ENCODE data around the gene PRMT2.
"Not testable (repeated sequence)": the region's sequence is repeated elsewhere in the genome, so short reads cannot be mapped to it uniquely, and the experiment has no call there.

PRMT2 gene

DNA sequence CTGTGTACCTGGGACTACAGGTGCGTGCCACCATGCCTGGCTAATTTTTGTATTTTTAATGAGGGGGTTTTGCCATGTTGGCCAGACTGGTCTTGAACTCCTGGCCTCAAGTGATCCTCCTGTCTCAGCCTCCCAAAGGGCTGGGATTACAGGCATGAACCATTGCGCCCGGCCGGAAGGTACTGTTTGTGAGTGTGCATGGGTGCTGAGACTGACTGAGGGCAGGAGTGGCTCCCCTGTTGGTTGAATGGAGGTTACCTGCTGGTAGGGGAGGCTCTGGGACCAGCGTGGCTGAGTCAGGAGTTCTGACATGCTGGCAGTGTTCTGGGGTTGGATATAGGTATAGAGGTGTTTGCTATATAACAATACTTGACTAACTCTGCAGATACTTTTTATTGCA is 10.4 kb downstream of the PRMT2 start:
- no peak for DNase-seq

DNA sequence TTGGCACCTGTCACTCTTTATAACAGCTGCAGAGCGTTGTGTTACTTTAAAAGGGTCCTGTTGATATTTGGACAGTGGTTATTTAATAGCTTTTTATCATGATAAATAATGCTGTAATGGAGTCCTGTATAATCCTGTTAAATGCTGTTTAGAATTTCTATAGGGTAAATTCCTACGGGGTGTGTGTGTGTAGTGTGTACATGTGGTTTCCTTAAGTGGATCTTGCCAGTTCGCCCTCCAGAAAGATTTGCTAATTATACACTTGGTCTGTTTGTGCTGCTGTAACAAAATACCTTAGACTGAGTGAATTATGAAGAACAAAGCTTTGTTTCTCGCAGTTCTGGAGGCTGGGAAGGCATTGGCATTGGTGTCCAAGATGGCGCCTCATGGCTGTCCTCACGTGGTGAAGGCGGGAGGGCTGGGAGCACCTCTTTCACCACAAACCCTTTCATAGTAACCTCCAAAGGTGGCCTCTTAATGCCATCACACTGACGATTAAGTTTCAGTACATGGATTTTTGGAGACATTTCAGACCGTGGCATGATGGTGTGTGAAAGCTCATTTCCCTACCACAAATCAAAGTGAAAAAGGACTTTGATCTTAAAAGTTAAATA is 11.2 kb downstream of the PRMT2 start:
- no peak for DNase-seq

DNA sequence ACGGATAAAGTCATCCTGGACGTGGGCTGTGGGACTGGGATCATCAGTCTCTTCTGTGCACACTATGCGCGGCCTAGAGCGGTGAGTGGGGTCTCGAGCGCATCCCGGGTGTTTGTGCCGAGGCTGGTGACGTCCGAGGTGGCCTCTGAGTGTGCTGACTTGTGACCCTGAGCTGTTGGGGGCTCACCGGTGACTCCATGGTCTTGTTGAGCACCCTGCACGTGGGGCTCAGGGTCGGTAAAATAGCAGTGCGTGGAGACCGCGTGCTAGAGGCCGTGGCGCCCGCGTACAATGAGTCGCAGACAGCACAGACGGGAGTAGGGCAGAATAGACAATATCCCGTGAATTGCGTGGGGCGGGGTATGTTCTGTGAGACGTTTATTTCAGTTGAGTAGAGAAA is 13.1 kb downstream of the PRMT2 start:
- no peak for DNase-seq

DNA sequence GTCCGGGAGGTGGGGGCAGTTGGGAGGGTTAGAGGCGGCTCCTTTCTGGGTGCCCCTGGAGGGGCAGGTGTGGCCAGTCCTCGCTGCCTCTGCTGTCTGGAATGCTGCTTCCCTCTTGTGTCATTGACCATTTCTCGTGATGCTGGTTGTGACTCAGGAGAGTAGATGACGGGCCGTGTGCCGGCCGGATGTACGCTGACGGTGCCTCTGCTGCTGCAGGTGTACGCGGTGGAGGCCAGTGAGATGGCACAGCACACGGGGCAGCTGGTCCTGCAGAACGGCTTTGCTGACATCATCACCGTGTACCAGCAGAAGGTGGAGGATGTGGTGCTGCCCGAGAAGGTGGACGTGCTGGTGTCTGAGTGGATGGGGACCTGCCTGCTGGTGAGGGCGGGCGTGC is 13.9 kb downstream of the PRMT2 start:
- DNase-seq, result no peak

DNA sequence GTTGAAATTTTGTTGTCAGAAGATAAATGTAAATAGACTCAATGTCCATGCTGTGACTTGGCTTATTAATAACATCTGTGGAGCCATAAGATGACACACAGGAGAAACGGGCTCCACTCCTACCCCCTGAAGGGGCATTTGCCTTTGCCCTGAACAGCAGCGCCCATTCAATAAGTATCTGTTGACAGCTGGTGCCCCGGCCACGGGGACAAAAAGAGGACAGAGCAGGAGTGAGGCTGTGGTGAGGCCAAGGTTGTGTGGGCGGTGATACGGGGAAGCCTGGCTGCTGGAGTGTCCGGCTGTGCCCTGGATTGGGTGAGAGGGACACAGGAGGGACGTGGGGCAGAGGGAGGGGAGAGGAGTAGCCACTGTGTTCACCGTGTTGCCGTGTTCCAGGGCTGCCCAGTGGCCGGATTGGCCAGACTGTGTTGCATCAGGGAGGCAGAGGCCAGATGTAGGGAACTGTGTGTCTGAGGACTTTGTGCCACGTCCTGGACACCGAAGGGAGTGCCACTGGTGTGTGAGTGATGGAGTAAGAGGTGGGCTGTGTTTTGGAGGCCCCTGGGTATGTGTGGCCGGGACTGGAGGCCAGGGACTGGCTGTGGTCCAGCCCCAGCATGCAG is 15.1 kb downstream of the PRMT2 start:
- no peak for DNase-seq

DNA sequence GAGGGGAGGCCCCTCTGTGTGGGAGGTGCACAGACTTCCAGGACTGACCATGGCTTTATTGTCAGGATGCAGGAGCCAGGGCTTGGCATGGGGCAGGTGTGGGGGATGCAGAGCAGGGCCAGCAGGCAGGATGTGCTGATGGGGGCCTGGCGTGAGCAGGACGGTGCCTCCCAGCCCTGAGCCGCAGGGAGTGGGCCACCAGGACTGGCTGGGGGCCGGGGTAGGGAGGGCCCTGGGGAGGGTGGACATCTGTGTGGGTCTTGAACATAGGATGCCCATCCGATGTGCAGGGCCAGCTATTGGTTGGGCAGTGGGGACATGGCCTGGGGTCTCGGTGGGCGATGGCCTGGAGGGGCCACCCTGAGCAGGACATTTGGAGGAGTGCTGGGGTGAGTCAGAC is 15.6 kb downstream of the PRMT2 start:
- no peak for DNase-seq

DNA sequence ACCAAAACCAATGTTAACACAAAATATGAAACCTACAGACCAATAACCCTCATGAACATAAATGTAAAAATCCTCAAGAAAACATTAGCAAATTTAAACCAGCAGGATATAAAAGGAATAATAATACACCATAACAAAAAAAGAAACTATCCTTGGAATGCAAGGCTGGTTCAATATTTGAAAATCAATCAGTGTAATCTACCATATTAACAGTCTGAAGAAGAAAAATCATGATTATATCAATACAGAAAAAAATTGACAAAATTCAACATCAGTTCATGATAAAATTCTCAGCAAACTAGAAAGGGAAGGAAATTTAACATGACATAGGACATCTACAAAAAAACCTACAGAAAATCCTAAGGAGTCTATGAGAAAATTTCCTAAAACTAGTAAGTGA is 19.8 kb downstream of the PRMT2 start:
- no peak for DNase-seq

DNA sequence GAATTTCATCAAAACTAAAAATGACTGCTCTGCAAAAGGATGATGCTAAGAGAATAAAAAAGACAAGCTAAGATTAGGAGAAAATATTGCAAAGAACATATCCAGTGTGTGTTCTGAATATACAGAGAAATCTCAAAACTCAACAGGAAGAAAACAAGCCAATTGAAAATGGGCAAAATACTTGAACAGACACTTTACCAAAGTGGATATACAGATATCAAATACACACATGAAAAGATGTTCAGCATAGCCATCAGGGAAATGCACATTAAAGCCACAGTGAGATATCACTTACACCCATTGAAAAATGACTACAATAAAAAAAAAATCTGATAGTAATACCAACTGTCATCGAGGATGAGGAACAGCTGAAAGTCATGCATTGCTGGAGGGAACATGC is 21.3 kb downstream of the PRMT2 start:
- DNase-seq, result no peak

DNA sequence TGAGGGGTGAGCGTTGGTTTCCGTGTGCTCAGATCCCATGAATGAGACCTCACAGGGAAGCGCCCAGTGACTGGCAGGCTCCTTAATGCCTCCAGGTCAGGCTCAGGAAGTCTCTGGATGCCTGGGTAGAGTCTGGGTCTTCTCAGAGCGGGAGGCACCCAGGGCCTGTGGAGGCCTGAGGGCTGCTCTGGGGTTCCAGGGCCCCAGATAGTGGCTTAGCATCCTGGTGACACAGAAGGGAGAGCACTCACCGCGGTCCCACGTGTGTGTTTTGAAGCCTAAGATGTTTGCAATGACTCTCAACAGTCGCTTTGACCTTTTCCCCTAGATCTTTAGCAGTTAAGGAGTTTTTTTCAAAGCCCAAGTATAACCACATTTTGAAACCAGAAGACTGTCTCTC is 25.0 kb downstream of the PRMT2 start:
- no peak for DNase-seq

DNA sequence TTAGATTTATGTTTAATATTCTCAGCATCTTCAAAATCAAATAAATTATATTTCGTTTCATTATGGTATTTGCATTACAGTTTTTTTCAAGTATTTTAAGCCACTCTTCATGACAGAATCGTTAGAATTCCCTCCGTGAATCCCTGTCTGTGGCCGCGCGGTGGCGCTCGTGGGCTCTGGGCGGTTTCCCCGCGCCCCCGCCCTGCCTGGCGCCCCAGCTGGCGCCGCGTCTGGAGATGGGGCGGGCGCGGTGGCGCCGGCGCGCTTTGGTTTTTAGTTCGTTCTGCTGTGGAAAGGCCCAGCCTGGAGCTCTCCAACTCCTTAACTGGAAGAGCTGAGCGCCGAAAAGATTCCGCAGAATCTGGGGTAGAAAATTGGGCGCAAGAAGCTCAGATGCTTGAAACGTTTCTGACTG is 25.7 kb downstream of the PRMT2 start:
- DNase-seq, result no peak

DNA sequence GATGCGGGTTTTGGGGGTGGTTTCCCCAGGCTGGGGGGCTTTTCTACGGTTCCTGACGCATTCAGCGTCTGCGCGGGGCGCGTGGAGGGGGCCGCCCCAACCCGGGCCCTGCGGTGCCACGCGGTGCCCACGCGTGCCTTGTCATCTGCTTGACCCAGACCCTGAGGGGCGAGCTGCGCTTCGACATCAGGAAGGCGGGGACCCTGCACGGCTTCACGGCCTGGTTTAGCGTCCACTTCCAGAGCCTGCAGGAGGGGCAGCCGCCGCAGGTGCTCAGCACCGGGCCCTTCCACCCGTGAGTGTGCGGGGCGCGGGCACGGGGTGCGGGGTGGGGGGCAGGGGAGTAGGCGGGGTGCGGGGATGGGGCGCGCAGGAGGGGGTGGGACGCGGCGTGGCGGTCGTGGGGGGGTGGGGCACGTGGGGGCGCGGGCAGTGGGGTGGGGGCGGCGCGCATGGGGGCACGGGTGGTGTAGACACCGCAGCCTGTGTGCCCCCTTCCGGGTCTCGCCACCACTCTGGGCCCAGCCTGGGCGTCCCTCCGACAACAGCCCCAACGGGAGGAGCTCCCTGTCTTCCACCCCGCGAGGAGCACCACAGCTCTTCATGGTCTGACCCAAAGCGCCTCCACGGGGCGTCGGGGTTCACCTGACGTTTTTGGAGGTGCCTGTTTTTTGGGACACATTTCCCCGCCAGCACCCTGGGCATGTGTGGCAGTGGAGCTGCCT is 26.3 kb downstream of the PRMT2 start:
- DNase-seq, result no peak

DNA sequence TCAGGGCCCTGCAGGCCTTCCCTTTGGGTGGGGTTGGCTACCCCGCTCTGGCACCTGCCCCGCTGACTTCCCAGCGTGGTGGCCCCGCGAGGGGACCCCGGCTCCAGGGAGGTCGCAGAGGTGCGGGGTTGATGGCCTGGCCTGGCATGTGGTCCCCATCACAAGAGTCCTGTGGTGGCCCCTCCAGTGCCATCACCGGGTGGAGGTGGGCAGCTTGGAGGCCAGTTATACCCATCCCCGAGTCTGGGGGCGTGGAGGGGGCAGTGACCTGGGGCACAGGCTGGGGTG is 26.8 kb downstream of the PRMT2 start:
- no peak for DNase-seq

DNA sequence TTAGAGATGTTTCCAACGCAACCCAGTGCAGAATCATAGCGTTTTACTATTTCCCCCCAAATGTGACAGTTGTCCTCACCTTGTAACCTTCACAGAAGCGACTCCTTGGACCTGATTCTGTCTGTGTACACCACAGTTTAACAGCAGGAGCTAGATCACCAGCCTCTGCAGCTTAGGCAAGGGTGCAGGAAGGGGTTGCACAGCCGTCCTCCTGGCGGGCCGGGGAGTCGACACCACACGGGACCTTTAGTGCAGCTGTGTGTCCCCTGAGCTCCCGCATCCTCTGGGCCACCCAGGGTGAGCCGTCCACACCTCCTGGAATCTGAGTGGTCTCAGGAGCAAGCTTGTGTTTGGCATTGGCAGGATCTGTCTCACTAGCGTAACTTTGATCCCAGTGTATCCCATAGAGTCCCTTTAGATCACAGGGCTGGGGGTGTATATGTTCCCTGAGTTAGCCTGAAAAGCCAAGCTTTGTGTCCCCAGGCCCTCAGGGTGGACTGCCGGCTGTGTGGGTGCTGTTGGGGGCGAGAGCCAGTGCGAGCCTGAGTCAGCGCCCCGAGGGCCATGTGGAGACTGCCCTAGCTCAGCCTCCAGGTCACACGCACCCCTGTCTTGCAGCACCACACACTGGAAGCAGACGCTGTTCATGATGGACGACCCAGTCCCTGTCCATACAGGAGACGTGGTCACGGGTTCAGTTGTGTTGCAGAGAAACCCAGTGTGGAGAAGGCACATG is 27.5 kb downstream of the PRMT2 start:
- DNase-seq, result no peak

DNA sequence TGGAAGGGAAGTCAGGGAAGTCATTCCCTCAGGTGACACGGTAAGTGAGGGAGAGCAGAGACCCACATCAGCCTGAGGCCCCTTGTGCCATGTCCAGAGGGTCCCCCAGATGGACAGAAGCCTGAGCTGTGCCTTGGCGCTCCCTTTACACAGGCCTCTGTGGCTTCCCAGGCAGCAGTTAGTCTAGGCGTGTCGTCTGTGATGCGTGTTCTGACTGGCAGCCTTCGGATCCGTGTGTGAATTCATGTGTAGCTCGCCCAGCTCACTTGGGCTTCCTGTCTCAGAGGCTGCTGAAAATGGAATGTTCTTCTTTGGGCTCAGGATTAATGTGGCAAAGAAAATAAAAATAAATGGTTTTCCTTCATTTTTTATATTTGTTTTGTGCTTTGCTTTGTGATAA is 28.3 kb downstream of the PRMT2 start:
- no peak for DNase-seq

DNA sequence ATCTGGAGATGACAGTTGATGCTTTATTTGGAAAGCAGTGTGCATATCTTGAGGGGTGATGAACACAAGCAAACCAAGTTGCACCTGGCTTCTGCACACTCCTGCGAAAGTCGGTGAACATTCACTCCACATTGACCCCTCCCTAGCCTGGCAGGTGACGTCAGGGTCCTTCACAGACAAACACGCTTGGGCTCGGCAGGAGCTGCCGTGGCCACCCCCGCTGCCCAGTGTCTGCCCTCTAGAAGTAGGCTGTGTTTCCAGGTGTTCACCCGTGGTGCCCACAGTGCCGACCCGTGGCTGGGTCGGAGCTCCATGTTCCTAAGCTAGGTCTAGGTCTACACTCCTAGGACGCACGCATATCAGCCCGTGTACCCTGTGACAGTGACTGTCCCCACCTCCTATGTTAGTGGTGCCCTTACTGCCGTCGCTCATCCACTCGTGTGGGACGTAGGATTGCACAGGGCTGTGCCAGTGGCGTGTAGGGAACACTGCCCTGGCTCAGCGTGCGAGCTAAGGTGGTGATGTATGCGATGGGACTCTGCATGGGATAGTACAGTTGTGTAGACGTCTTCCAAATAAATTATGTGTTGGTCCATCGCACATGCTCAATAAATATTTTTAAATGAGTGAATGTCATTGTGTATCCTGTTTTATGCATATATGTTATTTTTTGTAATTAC is 29.0 kb downstream of the PRMT2 start:
- no peak for DNase-seq

DNA sequence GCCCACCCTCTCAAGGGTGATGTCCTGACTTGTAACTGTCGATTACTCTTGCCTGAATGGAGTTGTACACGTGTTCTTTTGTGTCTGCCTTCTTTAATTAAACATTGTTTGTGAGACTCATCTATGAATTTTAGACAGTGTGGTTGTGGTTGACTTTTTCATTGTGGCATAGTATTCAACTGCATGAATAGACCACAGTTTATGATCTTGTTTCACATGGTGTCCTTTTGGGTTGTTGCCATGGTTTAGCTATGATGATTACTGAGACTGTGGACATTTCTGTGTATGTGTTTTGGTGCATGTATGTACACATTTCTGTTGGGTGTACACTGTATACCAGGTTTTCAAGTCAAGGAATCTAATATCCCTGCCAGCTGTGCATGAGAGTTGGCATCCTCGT is 30.1 kb downstream of the PRMT2 start:
- DNase-seq, result no peak

DNA sequence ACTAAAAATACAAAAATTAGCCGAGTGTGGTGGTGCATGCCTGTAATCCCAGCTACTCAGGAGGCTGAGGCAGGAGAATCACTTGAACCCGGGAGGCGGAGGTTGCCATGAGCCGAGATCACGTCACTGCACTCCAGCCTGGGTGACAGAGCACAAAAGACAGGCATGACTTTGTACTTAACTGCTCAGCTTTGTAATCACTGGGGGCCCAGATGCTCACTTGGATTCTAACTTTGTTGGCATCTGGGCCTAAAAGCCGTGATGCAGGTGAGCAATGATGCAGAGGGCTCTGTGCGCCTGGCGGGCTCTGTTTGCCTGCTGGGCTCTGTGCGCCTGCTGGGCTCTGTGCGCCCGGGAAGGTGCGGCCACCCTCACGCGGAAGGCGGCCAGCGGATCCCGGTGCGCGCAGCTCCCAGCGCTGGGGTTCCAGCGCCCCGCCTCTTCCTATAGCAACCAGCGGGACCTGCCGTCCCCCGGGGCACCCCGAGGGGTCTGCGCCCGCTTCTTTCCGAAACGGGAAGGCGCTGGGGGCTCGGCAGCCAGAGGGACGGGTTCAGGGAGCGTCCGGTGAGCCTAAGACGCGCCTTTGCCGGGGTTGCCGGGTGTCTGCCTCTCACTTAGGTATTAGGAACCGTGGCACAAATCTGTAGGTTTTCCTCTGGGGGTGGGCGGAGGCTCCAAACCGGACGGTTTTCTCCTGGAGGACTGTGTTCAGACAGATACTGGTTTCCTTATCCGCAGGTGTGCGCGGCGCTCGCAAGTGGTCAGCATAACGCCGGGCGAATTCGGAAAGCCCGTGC is 31.7 kb downstream of the PRMT2 start:
- no peak for DNase-seq

DNA sequence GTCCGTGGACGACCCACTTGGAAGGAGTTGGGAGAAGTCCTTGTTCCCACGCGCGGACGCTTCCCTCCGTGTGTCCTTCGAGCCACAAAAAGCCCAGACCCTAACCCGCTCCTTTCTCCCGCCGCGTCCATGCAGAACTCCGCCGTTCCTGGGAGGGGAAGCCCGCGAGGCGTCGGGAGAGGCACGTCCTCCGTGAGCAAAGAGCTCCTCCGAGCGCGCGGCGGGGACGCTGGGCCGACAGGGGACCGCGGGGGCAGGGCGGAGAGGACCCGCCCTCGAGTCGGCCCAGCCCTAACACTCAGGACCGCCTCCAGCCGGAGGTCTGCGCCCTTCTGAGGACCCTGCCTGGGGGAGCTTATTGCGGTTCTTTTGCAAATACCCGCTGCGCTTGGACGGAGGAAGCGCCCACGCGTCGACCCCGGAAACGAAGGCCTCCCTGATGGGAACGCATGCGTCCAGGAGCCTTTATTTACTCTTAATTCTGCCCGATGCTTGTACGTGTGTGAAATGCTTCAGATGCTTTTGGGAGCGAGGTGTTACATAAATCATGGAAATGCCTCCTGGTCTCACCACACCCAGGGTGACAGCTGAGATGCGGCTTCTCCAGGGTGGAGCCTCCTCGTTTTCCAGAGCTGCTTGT is 32.4 kb downstream of the PRMT2 start:
- no peak for DNase-seq

DNA sequence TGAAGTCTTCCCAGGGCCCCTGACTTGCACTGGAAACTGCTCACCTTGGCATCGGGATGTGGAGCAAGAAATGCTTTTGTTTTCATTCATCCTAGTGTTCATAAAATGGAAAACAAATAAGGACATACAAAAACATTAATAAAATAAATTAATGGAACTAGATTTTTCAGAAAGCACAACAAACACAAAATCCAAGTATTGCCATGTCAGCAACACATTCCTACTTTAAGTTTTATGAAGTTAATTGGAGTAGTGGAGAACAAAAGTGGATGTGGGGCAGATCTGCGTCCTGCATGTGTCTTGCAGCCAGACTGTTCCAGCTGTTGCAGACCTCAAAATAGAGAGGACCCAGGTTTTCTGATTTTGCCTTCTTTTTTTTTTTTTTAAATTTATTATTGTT is 32.9 kb downstream of the PRMT2 start:
- no peak for DNase-seq

DNA sequence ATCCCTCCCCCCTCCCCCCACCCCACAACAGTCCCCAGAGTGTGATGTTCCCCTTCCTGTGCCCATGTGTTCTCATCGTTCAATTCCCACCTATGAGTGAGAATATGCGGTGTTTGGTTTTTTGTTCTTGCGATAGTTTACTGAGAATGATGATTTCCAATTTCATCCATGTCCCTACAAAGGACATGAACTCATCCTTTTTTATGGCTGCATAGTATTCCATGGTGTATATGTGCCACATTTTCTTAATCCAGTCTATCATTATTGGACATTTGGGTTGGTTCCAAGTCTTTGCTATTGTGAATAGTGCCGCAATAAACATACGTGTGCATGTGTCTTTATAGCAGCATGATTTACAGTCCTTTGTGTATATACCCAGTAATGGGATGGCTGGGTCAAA is 33.4 kb downstream of the PRMT2 start:
- not testable (repeated sequence) for DNase-seq

DNA sequence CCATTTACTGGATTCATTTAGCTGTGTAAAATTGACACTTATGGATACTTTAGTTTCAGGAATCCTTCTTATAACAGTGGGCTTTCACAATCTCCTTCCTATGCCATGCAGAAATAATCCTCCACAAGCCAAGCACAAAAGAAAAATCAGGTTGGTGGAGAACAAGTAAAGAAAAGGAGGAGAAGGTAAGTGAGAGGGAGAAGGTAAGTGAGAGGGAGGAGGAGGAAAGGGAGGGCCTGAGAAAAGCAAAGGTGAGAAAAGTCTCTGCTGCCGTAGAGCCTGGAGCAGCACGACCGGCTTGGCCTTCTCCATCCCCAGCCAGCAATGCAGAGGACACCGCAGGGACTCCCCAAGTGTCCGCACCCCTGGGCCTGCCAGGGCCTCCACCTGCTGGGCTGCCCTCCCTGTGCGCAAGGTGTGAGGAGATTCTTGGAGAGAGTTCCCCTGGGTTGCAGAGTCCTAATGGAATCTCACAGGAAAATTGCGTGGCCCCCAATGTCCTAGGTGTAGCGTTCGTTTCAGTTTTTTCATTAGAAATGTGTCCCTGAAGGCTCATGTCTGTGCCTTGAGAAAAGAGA is 39.0 kb downstream of the PRMT2 start:
- no peak for DNase-seq
